SU-DHL-6 (cell line): ENCODE measurements around the gene ZNF746.

Experiments
- CTCF ChIP-seq: fragments of 200-600 bp; sonication (generic); IDR thresholded peaks from one replicate; pipeline ENCODE4 v1.5.1; 2017; ENCODE audit warnings: antibody characterized with exemption, mild to moderate bottlenecking, low read length, moderate library complexity; ENCODE audit not compliant: insufficient read depth, poor library complexity, severe bottlenecking
- EZH2phosphoT487 ChIP-seq: fragments of 200-600 bp; sonication (generic), shearing (Covaris generic); conservative IDR thresholded peaks from 2 replicates; pipeline ENCODE4 v1.6.1; 2018; ENCODE audit warnings: mild to moderate bottlenecking, antibody characterized with exemption, low read length, moderate library complexity, mixed read lengths

- TF ChIP-seq CTCF (no peak), EZH2phosphoT487 (no peak)
These were observed 24.4 kb downstream of the ZNF746 start for GRCh38 chr7:149473251-149473650.
